Neural crest cell (in vitro differentiated cells): Measurements from ENCODE around the gene TAS2R5. TPM values are rescaled to one million over a fixed set of nuclear protein-coding genes. Genes with fewer than 3 reads are reported as not detected.
"Not testable (repeated sequence)": the region's sequence is repeated elsewhere in the genome, so short reads cannot be mapped to it uniquely, and the experiment has no call there.

Source experiments
- DNase-seq: peaks from one replicate; pipeline ENCODE4 v3.0.0; 2021; ENCODE audit warnings: low read depth, mixed read lengths, low spot score
- H3K27ac Mint-ChIP-seq: one replicate; pipeline ENCODE4 v1.8.0; 2021; ENCODE audit warnings: mild to moderate bottlenecking, mixed read lengths; ENCODE audit not compliant: unreplicated experiment
- H3K27me3 Mint-ChIP-seq: 2 replicates; pipeline ENCODE4 v1.8.0; 2021; ENCODE audit warnings: low read depth, mild to moderate bottlenecking, mixed read lengths
- H3K36me3 Mint-ChIP-seq: 2 replicates; pipeline ENCODE4 v1.8.0; 2021; ENCODE audit warnings: low read depth, mild to moderate bottlenecking, mixed read lengths
- H3K4me1 Mint-ChIP-seq: 2 replicates; pipeline ENCODE4 v1.8.0; 2021; ENCODE audit warnings: mixed read lengths
- H3K4me3 Mint-ChIP-seq: one replicate; pipeline ENCODE4 v1.8.0; 2021; ENCODE audit warnings: mild to moderate bottlenecking, mixed read lengths
- H3K9me3 Mint-ChIP-seq: 2 replicates; pipeline ENCODE4 v1.8.0; 2021; ENCODE audit warnings: mixed read lengths
- CTCF ChIP-seq: fragments of 200-600 bp; sonication (generic); conservative IDR thresholded peaks from 2 replicates; pipeline ENCODE4 v1.5.0; 2021; ENCODE audit warnings: antibody characterized with exemption, mild to moderate bottlenecking
- total RNA-seq: library from RNA; stranded (reverse); gene quantifications from 2 replicates; pipeline ENCODE4 v1.2.1, GENCODE V29; 2021

Gene TAS2R5
- total RNA-seq, 1 donor from 2014 or later, result 2.3 TPM

GRCh38 chr7:141788296-141788695 is 1.7 kb upstream of the TAS2R5 start:
- Mint-ChIP-seq H3K27me3 (no peaks in the 10 kb centered on the region), H3K9me3 (no peaks in the 10 kb centered on the region), H3K27ac (no peak overlapping the region), H3K4me1 (peaks cover 8% of the 10 kb centered on the region), H3K36me3 (peaks cover 5% of the 10 kb centered on the region), H3K4me3 (no peak overlapping the region)
- no peak for DNase-seq
- no peak for TF ChIP-seq CTCF

GRCh38 chr7:141792526-141792925 is 2.5 kb downstream of the TAS2R5 start:
- no peaks in the 10 kb centered on the region for H3K9me3 Mint-ChIP-seq

GRCh38 chr7:141820067-141820466 is 30.1 kb downstream of the TAS2R5 start:
- peaks cover 23% of the 10 kb centered on the region for H3K9me3 Mint-ChIP-seq

More at GRCh38 chr7:141792526-141792925, 2.5 kb downstream of the TAS2R5 start:
- Mint-ChIP-seq H3K27ac (no peak overlapping the region), H3K4me1 (peaks cover 3% of the 10 kb centered on the region), H3K4me3 (no peak overlapping the region), H3K27me3 (no peaks in the 10 kb centered on the region), H3K36me3 (peaks cover 11% of the 10 kb centered on the region)
- DNase-seq, result no peak
- TF ChIP-seq CTCF, result no peak

GRCh38 chr7:141822432-141822831 is 32.4 kb downstream of the TAS2R5 start:
- H3K4me1 Mint-ChIP-seq, DNase-seq, H3K4me3 Mint-ChIP-seq, H3K27ac Mint-ChIP-seq, H3K27me3 Mint-ChIP-seq: not testable (repeated sequence)
- H3K36me3 Mint-ChIP-seq, result peaks cover 36% of the 10 kb centered on the region
- peaks cover 21% of the 10 kb centered on the region for H3K9me3 Mint-ChIP-seq

More at GRCh38 chr7:141820067-141820466, 30.1 kb downstream of the TAS2R5 start:
- no peaks in the 10 kb centered on the region for H3K27me3 Mint-ChIP-seq
- H3K4me3 Mint-ChIP-seq, result no peak overlapping the region
- DNase-seq, result no peak
- H3K4me1 Mint-ChIP-seq, result no peaks in the 10 kb centered on the region
- TF ChIP-seq CTCF, result no peak
- H3K27ac Mint-ChIP-seq, result no peak overlapping the region
- peaks cover 40% of the 10 kb centered on the region for H3K36me3 Mint-ChIP-seq

- no peak overlapping the region for H3K4me3 Mint-ChIP-seq
- no peaks in the 10 kb centered on the region for H3K4me1 Mint-ChIP-seq
- DNase-seq, result no peak
- H3K9me3 Mint-ChIP-seq, result no peaks in the 10 kb centered on the region
- TF ChIP-seq CTCF, result no peak
- H3K27me3 Mint-ChIP-seq, result no peaks in the 10 kb centered on the region
- H3K27ac Mint-ChIP-seq, result no peak overlapping the region
- H3K36me3 Mint-ChIP-seq, result no peaks in the 10 kb centered on the region
Observed at GRCh38 chr7:141837683-141838082, 47.7 kb downstream of the TAS2R5 start.

GRCh38 chr7:141838581-141838980 is 48.6 kb downstream of the TAS2R5 start:
- Mint-ChIP-seq H3K27ac (no peak overlapping the region), H3K4me3 (no peak overlapping the region), H3K36me3 (no peaks in the 10 kb centered on the region), H3K9me3 (no peaks in the 10 kb centered on the region), H3K27me3 (no peaks in the 10 kb centered on the region), H3K4me1 (no peaks in the 10 kb centered on the region)
- no peak for DNase-seq
- no peak for TF ChIP-seq CTCF
